Limb (tissue), 2 donors: ENCODE results near the gene SLC35F4.
"Not testable (repeated sequence)": the region's sequence is repeated elsewhere in the genome, so short reads cannot be mapped to it uniquely, and the experiment has no call there.

Experiments used
- DNase-seq, 2 donors: peaks; one replicate each; pipeline ENCODE4 v3.0.0-alpha.2; 2016; ENCODE audit errors: extremely low spot score in 2 of 2

The SLC35F4 gene

DNA sequence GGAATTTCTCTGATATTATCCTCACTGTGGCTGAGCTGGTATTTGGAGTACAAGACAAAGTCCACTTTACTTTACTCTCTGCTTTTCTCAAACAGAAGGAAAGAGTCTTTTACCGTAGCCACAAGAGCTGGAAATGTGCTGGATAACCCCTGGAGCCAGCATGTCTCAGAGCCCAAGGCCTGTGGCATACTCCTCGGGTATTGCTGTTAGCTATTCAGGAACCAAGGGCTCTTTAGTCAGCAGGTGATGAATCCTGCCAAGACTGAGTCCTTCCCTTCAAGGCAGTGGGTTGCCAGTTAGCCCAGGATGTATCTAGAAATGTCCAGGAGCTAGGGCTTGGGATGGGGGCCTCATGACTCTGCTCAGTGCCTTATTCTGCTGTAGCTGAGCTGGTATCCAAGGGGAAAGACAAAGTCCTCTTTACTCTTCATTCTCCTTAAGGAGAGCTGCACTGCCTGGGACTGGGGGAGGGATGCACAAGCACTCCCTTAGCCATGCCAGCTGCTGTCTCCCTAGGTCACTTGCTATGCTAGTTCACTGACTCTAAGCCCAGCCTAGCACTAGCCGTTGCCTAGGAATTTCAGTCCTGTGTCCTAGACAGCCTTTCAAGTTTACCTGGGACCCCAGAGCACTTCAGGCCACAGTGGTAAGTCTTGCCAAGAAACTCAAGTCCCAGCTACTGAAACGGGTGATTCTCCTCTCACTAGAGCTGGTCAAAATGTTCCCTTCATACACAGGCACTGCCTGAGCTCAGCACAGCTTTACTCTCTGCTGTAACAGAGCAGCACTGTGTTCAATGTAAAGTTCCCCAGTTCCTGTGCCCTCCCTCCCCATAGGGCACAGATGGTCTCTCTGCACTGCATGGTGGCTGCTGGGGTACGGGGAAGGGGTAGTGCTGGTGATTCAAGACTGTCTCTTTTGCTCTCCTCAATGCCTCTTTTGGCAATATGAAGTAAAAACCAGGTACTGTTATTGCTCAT is 136.4 kb downstream of the SLC35F4 start:
- DNase-seq = peak in 1 of 2 donors; percentile 22

DNA sequence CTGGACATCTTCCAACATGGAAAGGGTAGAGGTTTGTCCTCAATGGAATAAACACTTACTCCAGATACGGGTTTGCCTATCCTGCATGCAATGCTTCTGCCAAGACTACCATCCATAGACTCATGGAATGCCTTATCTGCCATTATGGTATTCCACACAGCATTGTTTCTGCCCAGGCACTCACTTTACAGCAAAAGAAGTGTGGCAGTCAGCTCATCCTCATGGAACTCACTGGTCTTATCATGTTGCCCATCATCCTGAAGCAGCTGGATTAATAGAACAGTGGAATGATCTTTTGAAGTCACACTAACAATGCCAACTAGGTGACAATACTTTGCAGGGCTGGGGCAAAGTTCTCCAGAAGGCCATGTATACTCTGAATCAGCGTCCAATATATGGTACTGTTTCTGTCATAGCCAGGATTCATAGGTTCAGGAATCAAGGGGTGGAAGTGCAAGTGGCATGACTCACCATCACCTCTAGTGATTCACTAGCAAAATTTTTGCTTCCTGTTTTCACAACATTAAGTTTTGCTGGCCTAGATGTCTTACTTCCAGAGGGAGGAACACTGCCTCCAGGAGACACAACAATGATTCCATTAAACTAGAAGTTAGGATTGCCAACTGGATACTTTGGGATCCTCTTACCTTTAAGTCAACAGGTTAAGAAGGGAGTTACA is 140.4 kb downstream of the SLC35F4 start:
- DNase-seq = no peak

DNA sequence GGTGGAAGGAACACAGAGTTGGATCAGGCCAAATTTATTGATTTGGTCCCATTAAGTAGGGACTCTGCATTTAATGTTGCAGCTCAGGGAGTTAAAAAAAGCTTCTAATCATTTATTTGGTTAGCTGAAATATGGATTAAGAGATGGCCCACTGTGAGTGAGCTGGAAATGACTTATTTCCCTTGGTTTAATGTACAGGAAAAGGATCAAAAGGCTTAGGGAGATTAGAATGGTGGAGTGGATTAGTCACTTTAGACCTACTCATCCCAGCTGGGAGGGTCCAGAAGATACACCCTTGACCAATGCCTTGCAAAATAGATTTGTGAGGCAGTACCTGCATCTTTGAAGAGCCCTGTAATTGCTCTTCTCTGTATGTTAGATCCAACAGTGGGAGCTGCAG is 143.8 kb downstream of the SLC35F4 start:
- not testable (repeated sequence) for DNase-seq

DNA sequence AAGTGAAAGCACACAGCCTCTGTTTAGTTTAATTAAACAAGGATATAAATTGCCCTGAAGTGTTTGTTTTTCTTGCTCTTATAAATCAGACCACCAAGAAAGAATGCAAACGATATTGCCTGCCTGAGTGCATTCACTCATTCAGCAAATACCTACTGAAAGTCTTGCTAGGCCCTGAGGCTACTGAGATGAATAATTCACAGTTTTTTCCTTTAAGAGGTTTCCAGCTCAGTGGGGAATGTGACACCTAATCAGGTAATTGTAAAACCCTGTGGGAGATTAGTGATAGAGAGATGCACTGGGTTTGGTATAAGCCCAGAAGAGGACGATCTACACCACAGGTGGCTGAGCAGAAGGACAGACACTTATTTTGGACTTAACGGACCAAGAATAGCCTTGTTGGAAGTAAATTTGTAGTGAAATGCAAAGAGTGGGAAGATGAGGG is 151.4 kb downstream of the SLC35F4 start:
- DNase-seq = no peak

DNA sequence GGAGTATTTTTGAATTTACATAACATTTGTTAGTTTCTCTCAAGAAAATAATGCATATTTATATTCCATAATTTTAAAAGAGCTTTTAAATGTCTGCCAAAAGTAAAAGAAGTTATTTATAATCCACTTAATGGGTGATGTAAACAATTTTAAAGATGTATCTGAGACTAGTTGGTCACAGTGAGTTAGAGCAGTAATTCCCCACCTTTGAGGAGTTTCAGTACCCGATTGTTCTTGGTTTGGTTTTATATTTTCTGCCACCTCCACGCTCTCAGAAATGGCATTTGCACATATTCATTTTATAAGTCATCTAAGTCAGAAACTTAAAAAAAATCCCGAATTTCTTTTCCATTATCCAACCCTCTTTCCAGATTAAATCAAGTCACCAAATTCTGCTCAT is 153.2 kb downstream of the SLC35F4 start:
- no peak for DNase-seq

DNA sequence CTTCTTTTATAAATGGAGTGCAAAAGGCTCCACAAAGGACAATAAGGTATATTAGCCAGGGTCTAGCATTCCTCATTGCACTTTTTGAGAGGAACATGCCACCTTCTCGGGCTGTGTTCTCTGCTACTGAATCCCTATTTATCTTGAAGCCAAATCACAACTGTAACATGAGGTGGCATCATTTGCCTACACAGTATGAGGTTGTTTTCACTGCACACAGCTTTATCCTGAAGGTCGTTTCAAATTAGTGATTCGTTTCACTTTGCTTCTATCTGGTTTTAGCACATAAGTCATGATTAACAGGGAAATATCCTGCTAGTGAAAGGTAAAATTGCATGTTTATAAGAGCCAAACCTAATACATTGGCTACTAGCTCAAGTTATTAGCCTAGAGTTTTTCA is 153.8 kb downstream of the SLC35F4 start:
- no peak for DNase-seq

DNA sequence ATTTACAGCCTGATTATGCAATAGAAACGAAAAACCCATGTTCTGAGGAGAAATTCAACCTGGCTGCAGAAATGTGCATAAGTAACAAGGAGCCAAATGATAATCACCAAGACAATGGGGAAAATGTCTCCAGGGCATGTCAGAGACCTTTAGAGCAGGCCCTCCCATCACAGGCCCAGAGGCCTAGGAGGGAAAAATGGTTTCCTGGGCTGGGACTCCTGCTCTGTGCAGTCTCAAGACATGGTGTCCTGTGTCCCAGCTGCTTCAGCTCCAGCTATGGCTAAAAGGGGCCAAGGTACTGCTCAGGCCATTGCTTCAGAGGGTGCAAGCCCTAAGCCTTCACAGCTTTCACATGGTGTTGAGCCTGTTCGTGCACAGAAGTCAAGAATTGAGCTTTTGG is 156.0 kb downstream of the SLC35F4 start:
- no peak for DNase-seq

DNA sequence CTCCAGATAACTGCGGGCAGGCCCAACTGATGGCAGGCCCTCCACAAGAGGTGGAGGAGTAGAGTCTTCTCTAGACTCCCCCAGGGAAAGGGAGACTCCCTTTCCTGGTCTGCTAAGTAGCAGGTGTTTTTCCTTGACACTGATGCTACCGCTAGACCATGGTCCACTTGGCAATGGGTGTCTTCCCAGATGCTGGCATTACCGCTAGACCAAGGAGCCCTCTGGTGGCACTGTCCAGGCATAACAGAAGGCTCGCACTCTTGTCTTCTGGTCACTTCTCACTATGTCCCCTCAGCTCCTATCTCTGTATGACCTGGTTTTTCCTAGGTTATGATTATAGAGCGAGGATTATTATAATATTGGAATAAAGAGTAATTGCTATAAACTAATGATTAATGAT is 156.8 kb downstream of the SLC35F4 start:
- not testable (repeated sequence) for DNase-seq

DNA sequence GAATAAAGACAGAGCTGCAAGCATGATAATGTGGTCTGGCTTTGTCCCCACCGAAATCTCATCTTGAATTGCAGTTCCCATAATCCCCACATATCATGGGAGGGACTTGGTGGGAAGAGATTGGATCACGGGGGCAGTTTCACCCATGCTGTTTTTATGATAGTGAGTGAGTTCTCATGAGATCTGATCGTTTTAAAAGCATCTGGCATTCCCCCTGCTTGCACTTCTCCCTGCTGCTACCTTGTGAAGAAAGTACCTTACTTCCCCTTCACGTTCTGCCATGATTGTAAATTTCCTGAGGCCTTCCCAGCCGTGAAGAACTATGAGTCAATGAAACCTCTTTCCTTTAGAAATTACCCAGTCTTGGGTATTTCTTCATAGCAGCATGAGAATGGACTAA is 158.7 kb downstream of the SLC35F4 start:
- DNase-seq = no peak

DNA sequence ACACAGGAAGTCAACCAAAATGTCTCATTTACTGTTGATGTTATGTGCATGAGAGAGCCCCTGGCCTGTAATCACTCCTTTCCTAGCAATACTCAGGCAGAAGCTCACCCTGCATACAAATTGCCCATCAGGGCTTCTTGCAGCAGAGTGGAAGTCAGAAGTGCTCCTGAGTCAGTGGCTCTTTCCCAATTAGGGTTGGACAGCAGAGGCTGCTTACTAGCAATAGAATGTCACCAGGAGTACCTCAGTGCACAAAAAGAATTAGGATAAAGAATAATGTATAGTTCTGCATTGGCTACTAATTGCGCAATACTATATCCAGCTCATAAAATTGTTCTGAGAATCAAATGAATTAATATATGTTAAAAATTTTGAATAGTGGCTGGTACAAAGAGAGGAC is 161.1 kb downstream of the SLC35F4 start:
- no peak for DNase-seq

DNA sequence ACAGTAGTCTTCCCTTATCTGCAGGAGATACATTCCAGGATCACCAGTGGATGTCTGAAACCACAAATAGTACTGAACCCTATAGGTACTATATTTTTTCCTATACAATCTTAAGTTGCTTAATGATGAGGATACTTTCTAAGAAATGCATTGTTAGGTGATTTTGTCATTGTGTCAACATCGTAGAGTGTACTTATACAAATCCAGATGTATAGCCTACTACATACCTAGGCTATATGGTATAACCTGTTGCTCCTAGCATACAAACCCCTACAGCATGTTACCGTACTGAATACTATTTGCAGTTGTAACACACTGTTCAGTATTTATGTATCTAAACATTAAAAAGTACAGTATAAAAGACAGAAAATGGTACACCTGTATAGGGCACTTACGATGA is 165.9 kb downstream of the SLC35F4 start:
- DNase-seq = no peak

DNA sequence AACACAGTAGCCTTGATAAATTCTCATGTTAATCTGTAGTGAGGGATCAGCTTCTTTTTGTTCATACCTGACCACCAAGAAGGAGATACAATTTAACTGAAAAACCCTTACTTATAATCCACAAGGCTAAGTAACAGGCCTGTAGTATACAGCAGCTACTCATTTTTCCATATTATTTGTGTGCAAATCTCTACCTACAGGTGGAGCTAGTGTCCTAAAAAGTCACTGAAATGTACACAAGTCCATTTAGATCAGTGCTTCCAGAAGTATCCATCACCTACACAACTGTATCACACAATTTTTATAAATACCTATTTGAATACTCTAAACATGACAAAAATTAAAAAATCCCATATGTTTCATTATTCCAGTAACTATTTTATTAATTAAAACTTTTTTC is 173.2 kb downstream of the SLC35F4 start:
- peak in 1 of 2 donors; percentile 3 for DNase-seq

DNA sequence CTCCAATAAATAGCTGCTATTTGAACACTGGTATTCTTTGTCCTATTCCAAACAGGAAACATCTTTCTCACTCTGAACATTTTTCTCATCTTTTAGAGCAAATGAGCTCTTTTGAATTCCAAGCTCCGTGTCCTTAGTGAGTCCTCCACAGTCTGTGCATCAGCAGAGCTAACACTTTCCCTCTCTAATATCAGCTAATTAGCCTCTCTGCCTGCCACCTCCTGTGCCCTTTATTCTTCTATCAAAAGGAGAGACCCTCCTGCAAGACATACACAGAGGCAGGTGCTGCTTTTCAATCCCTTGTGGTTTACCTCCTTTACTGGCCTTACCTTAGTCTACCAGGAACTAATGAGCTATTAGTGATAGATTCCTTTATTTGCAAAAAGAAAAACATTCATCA is 178.5 kb downstream of the SLC35F4 start:
- DNase-seq = no peak

DNA sequence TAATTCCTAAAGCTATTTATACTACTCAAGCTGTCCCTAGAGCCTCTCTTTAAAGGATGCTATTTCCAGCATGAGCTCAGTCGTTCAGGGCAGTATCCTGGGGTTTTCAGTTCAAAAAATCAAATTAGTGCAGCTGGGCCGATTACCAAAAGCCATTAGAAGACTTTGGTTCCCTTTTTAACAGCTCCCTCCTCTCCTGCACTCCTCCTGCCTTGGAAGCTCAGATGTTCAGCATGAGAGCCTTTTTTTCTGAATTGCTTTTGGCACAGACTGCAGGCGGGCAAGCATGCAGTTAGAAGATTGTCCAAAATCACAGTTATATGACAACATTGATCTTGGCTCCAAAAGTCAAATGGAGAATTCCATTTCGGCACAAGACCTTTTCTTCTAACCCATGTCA is 179.6 kb downstream of the SLC35F4 start:
- DNase-seq = peak; percentile 27 to 35

DNA sequence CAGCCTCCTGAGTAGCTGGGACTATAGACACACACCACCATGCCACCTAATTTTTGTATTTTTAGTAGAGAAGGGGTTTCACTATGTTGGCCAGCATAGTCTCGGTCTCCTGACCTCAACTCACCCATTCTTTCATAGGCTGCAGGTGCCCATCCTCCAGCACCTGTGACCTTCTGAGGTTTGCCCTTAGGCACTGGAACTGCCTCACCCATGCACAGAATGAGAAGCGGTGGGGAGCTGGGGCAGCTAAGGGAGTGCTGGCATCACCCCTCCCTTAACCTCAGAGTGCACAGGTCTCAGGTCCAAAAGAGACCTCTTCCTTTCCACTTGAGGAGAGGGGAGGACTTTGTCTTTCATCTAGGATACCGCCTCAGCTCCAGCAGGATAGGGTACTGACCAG is 194.9 kb downstream of the SLC35F4 start:
- DNase-seq = no peak

DNA sequence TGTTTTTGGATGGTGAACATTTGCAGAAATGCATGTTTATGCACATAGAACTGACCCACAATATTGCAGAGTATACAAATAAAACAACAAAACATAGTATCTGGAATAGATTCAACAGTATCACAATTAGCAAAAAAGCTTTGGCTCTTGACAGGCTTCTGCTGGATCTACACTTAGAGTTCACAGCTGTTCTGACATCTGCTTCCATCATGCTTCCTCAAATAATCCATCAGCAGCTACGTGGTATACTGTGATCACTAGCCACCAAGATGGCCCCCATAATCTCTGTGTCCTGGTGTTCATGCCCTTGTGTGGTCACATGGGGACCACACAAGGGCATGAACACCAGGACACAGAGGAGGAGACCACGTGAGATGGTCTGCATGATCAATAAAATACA is 205.7 kb downstream of the SLC35F4 start:
- no peak for DNase-seq

DNA sequence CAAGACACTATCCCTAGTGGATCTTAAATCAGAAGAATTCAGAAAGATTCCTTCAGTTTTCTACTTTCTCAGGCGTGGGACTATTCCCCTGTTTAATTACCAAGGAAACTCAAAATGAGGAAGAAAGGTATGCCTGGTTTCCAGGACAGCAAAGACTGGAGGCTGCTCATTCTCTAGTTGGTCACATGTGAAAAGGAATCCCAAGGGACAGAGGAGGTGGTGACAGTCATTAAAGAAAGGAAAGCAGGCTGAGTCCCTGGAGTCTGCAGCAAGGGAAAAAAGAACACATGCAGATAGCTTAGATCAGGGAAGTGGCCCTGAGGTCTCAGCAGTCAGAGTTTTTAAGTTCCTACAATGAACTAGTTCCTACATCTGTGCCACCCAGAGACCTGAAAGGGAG is 206.8 kb downstream of the SLC35F4 start:
- DNase-seq = no peak

DNA sequence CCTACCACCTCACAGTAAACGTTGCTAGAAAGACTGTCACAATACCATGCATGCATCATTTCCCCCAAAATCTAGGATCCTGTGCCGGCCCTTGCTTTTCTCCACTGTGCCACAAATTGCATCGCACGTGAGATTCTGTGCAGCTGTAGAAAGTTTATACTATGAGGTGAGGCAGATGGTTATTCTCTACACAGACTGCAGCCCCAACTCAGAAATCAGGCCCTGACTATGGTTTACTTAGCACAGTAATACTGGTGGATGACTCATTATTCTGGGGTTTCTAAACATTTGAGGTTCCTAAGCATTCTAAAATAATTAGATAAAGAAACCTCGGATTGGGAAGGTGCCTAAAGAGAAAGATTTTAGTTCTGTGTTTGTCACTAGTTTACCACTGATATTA is 208.4 kb downstream of the SLC35F4 start:
- no peak for DNase-seq

DNA sequence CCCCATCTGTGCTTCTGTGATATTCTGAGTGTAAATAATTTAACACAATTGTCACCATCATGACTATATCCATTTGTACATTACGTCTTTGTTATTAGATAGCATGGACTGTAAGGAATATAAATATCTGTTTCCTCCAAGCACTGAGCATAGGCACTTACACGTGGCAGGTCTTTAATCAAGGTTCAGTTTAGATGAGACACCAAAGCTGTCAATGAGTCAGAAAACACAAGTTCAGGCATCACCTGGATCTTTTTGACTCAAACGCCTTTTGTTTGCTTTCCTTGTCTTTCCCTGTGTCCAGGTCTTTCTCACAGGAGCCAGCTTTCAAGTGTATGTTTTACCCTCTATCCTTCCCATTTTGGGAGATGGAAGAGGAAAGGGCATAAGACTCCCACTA is 209.0 kb downstream of the SLC35F4 start:
- no peak for DNase-seq

DNA sequence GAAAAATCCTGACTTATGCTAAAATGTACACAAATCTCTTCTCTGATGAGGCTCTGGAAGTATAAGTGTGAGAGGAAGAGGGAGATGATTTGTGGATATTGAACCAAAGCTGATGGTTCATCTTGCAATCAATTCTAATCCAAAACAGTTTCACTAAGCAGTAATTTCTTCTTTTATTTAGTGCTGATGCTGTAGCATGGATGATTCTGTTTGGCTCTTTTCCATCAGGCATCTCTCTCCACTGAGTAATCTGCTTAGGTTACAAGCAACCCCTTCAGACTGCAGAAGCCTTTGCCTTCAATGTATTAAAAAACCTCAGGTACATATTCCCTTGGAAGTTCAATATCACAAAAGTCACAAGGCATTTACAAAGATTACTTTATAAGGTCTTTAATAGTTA is 213.1 kb downstream of the SLC35F4 start:
- no peak for DNase-seq

DNA sequence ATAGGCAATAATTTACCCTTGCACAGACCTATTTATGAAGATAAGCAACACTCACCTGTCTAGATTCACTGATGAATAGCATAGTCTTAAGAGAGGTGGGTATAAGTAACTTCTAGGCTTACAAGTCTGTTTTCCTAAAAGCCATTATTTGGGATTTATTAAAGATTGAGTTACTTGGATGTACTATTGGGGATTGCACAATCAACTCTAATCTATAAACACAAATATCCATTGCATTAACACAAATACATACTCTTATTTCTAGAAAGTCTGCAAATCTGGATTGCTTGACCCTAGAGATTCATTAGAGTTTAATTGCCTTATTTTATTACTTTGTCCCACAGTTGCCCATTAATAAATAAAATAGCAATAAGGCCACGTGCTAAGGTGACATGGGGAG is 224.1 kb downstream of the SLC35F4 start:
- no peak for DNase-seq

DNA sequence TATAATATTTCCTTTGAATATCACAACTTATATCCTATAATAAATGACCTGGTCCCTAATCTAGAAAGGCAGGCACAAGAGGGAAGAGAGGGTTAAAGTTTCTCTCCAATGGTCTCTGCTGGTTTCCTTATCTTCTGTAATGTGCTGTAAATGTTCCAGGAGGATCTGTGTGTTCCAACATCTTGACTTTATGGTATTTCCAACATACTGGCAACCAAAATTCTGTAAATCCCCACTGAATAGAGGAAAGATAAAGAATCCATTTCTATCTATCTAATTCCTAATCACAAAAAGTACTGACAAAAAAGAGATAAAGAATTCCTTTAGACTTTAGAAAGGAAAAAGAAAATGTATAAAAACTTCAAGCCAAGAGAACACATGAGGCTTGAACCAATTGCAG is 225.9 kb downstream of the SLC35F4 start:
- DNase-seq = no peak

DNA sequence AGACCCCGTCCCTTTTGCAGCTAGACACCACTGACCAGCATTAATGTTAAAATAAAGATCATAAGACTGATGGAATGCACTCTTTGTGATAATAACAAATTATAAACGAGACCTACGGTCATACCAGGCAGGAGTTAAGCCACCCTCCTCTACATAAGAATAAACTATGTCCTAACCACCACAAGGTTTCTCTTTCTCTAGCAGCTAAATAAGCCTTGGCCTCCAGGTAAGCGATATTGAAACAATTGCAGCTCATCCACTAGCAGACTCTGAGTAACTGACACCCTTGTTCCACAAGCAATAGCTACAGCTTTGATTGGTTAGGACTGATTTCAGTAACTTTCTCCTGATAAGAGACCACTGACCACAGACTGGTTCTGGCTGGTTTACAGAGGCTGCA is 228.0 kb downstream of the SLC35F4 start:
- no peak for DNase-seq
